Calu3 (cell line): Measurements from ENCODE around the gene AFF2. TPM values are rescaled to one million over a fixed set of nuclear protein-coding genes. Genes with fewer than 3 reads are reported as not detected.

Experiments
- BruUV-seq: library from RNA; stranded (reverse); fragments of 400-500 nt; replicated peaks from 2 replicates; lab custom pipeline; 2021; lab: Mats Ljungman, UMichigan
- CTCF ChIA-PET: fragments of 300-600 bp; sonication (Branson Sonifier 250); formaldehyde crosslinking; loops from one replicate; lab custom pipeline; 2022; ENCODE audit warnings: antibody characterized with exemption; lab: Charles Lee
- DNase-seq: peaks from one replicate; pipeline ENCODE4 v3.0.0; 2022
- H3K27ac Mint-ChIP-seq: one replicate; pipeline ENCODE4 v1.8.0; 2022; ENCODE audit warnings: mixed read lengths; ENCODE audit not compliant: unreplicated experiment
- H3K27me3 Mint-ChIP-seq: one replicate; pipeline ENCODE4 v1.8.0; 2022; ENCODE audit warnings: mixed read lengths; ENCODE audit not compliant: unreplicated experiment
- H3K36me3 Mint-ChIP-seq: one replicate; pipeline ENCODE4 v1.8.0; 2022; ENCODE audit warnings: mild to moderate bottlenecking, moderate library complexity, mixed read lengths; ENCODE audit not compliant: insufficient read depth, unreplicated experiment
- H3K4me1 Mint-ChIP-seq: one replicate; pipeline ENCODE4 v1.8.0; 2022; ENCODE audit warnings: mild to moderate bottlenecking, low read depth, mixed read lengths; ENCODE audit not compliant: unreplicated experiment
- H3K4me3 Mint-ChIP-seq: one replicate; pipeline ENCODE4 v1.8.0; 2022; ENCODE audit warnings: mild to moderate bottlenecking, low read depth, moderate library complexity, mixed read lengths; ENCODE audit not compliant: unreplicated experiment
- H3K9me3 Mint-ChIP-seq: one replicate; pipeline ENCODE4 v1.8.0; 2022; ENCODE audit warnings: low read depth, mixed read lengths; ENCODE audit not compliant: unreplicated experiment
- CTCF ChIP-seq: fragments of 200-600 bp; IDR thresholded peaks from one replicate; pipeline ENCODE4 v1.8.0; 2022; ENCODE audit warnings: antibody characterized with exemption; ENCODE audit not compliant: unreplicated experiment
- intact Hi-C: fragments of 100-400 bp; cut with micrococcal nuclease; formaldehyde crosslinking; loops from one replicate; pipeline ENCODE4 v1.10.0; 2022; ENCODE audit not compliant: unreplicated experiment
- total RNA-seq: library from RNA; stranded (reverse); gene quantifications from 2 replicates; pipeline ENCODE4 v1.2.3, GENCODE V29; 2022

Gene AFF2
- total RNA-seq, 1 experiment from 2014 or later, result 0.17 TPM

DNA sequence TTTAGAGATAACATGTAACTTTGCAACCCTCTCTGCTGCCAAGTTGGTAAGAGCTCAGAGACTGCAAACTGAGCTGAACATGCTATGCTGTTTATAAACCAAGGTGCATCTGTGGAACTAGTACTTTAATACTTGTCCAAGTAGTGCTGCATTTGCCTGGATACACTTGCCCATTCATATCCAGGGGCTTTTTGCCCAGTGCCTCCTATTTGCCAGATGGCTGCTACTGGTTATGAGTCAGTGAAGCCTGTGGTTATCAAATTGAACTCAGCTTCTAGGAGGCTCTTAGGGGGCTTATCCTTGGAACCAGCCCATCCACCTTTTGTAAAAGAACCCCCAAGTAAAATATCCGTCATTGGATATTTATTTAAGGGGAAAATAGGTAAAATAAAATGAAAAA lies 79.6 kb downstream of the AFF2 start:
- no peaks in the 10 kb centered on the region for H3K36me3 Mint-ChIP-seq
- H3K4me3 Mint-ChIP-seq, result no peak overlapping the region
- BruUV-seq, result no TSS peak
- no peak overlapping the region for H3K27ac Mint-ChIP-seq
- intact Hi-C loops, result no loop called here
- H3K27me3 Mint-ChIP-seq, result no peaks in the 10 kb centered on the region
- CTCF ChIA-PET, result no interaction called here
- DNase-seq, result no peak
- no peaks in the 10 kb centered on the region for H3K9me3 Mint-ChIP-seq
- TF ChIP-seq CTCF, result no peak
- no peaks in the 10 kb centered on the region for H3K4me1 Mint-ChIP-seq

GRCh38 chrX:148582353-148582752 lies 81.9 kb downstream of the AFF2 start:
- no peaks in the 10 kb centered on the region for H3K27me3 Mint-ChIP-seq
- intact Hi-C loops, result no loop called here
- CTCF ChIA-PET, result no interaction called here
- no peak for TF ChIP-seq CTCF
- H3K36me3 Mint-ChIP-seq, result no peaks in the 10 kb centered on the region
- H3K27ac Mint-ChIP-seq, result no peak overlapping the region
- H3K9me3 Mint-ChIP-seq, result no peaks in the 10 kb centered on the region
- no TSS peak for BruUV-seq
- no peak overlapping the region for H3K4me3 Mint-ChIP-seq
- no peak for DNase-seq
- no peaks in the 10 kb centered on the region for H3K4me1 Mint-ChIP-seq

GRCh38 chrX:148588649-148589310 lies 88.4 kb downstream of the AFF2 start:
- Mint-ChIP-seq H3K4me1 (no peaks in the 10 kb centered on the region), H3K27me3 (no peaks in the 10 kb centered on the region), H3K9me3 (no peaks in the 10 kb centered on the region), H3K36me3 (no peaks in the 10 kb centered on the region), H3K27ac (no peak overlapping the region), H3K4me3 (no peak overlapping the region)
- TF ChIP-seq CTCF, result no peak
- intact Hi-C loops, result no loop called here
- CTCF ChIA-PET, result no interaction called here
- BruUV-seq, result no TSS peak
- DNase-seq, result no peak

DNA sequence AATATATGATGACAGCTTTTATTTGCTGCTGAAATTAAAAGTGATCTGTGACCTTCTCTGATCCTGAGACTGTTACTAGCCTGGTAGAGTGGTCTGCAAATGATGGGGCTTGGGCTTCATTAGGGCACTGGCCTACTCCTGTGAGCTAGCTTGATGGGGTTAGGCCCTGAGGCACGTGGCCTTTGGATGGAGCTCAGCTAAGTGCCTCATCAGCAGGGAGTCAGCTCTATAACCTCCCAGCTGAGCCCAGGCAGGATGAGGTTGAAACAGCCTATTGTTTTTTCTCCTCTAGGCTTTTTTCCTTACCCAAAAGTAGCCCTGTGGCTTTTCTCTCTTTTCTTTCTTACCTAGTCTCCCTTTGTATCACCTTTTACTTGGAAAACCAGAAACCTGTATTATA lies 92.2 kb downstream of the AFF2 start:
- Mint-ChIP-seq H3K27ac (no peak overlapping the region), H3K36me3 (no peaks in the 10 kb centered on the region), H3K4me3 (no peak overlapping the region), H3K27me3 (peaks cover 19% of the 10 kb centered on the region), H3K9me3 (no peaks in the 10 kb centered on the region), H3K4me1 (no peaks in the 10 kb centered on the region)
- intact Hi-C loops, result no loop called here
- BruUV-seq, result no TSS peak
- CTCF ChIA-PET, result no interaction called here
- TF ChIP-seq CTCF, result no peak
- no peak for DNase-seq
